Activated CD4-positive, alpha-beta memory T cell treated with anti-CD3 and anti-CD28 coated beads for 36 hours (primary cell): ENCODE results near the gene PCP4. TPM values are rescaled to one million over a fixed set of nuclear protein-coding genes. Genes with fewer than 3 reads are reported as not detected.

Experiments
- CTCF ChIA-PET: fragments of 350-600 bp; sonication (Branson Sonifier 250); formaldehyde crosslinking; loops from one replicate; lab custom pipeline; 2021; ENCODE audit warnings: antibody characterized with exemption, inconsistent platforms; lab: Charles Lee
- POLR2A ChIA-PET: fragments of 350-600 bp; sonication (Branson Sonifier 250); formaldehyde crosslinking; loops from one replicate; lab custom pipeline; 2021; ENCODE audit warnings: antibody characterized with exemption; lab: Charles Lee
- DNase-seq: peaks from one replicate; pipeline ENCODE4 v3.0.0-alpha.2; 2020
- H3K27ac Mint-ChIP-seq: one replicate; pipeline ENCODE4 v1.8.0; 2021; ENCODE audit warnings: mixed read lengths
- H3K27me3 Mint-ChIP-seq: one replicate; pipeline ENCODE4 v1.8.0; 2021; ENCODE audit warnings: mixed read lengths
- H3K36me3 Mint-ChIP-seq: one replicate; pipeline ENCODE4 v1.8.0; 2021; ENCODE audit warnings: mixed read lengths
- H3K4me1 Mint-ChIP-seq: one replicate; pipeline ENCODE4 v1.8.0; 2021; ENCODE audit warnings: low read depth, mixed read lengths
- H3K4me3 Mint-ChIP-seq: one replicate; pipeline ENCODE4 v1.8.0; 2021; ENCODE audit warnings: mild to moderate bottlenecking, mixed read lengths
- H3K9me3 Mint-ChIP-seq: one replicate; pipeline ENCODE4 v1.8.0; 2021; ENCODE audit warnings: mixed read lengths
- intact Hi-C: fragments of 100-400 bp; cut with micrococcal nuclease; formaldehyde crosslinking; loops from one replicate; pipeline ENCODE4 v1.15.1; 2023
- total RNA-seq, 2 experiments: library from RNA; stranded (reverse); gene quantifications; one replicate each; pipeline ENCODE4 v1.2.3, GENCODE V29; 2021

The PCP4 gene
- total RNA-seq, 2 experiments from 2014 or later, result not detected

GRCh38 chr21:39969691-39970364 lies 102.6 kb downstream of the PCP4 start:
- no peak for DNase-seq
- intact Hi-C loops, result no loop called here
- Mint-ChIP-seq H3K36me3 (no peaks in the 10 kb centered on the region), H3K27ac (no peak overlapping the region), H3K9me3 (peaks cover 12% of the 10 kb centered on the region), H3K4me1 (no peaks in the 10 kb centered on the region), H3K4me3 (no peak overlapping the region), H3K27me3 (no peaks in the 10 kb centered on the region)
- ChIA-PET POLR2A (no interaction called here), CTCF (no interaction called here)

- intact Hi-C loops, result no loop called here
- Mint-ChIP-seq H3K27me3 (peaks cover 5% of the 10 kb centered on the region), H3K27ac (no peak overlapping the region), H3K9me3 (peaks cover 7% of the 10 kb centered on the region), H3K36me3 (no peaks in the 10 kb centered on the region), H3K4me3 (no peak overlapping the region), H3K4me1 (no peaks in the 10 kb centered on the region)
- CTCF ChIA-PET, result no interaction called here
- no peak for DNase-seq
- POLR2A ChIA-PET, result no interaction called here
Observed at GRCh38 chr21:39971956-39972355, 104.7 kb downstream of the PCP4 start.

GRCh38 chr21:39972471-39972870 lies 105.2 kb downstream of the PCP4 start:
- H3K4me3 Mint-ChIP-seq, result no peak overlapping the region
- ChIA-PET CTCF (no interaction called here), POLR2A (no interaction called here)
- no peaks in the 10 kb centered on the region for H3K4me1 Mint-ChIP-seq
- DNase-seq, result no peak
- no peaks in the 10 kb centered on the region for H3K36me3 Mint-ChIP-seq
- peaks cover 5% of the 10 kb centered on the region for H3K27me3 Mint-ChIP-seq
- peaks cover 7% of the 10 kb centered on the region for H3K9me3 Mint-ChIP-seq
- no peak overlapping the region for H3K27ac Mint-ChIP-seq
- intact Hi-C loops, result no loop called here

GRCh38 chr21:39972976-39973770 lies 105.9 kb downstream of the PCP4 start:
- H3K9me3 Mint-ChIP-seq, result peaks cover 9% of the 10 kb centered on the region
- H3K27me3 Mint-ChIP-seq, result peaks cover 5% of the 10 kb centered on the region
- H3K4me3 Mint-ChIP-seq, result no peak overlapping the region
- H3K4me1 Mint-ChIP-seq, result no peaks in the 10 kb centered on the region
- CTCF ChIA-PET, result no interaction called here
- intact Hi-C loops, result no loop called here
- no peak for DNase-seq
- no peaks in the 10 kb centered on the region for H3K36me3 Mint-ChIP-seq
- POLR2A ChIA-PET, result no interaction called here
- H3K27ac Mint-ChIP-seq, result no peak overlapping the region

GRCh38 chr21:39976800-39977199 lies 109.6 kb downstream of the PCP4 start:
- intact Hi-C loops, result no loop called here
- Mint-ChIP-seq H3K4me1 (no peaks in the 10 kb centered on the region), H3K27me3 (peaks cover 5% of the 10 kb centered on the region), H3K4me3 (no peak overlapping the region), H3K27ac (no peak overlapping the region), H3K36me3 (no peaks in the 10 kb centered on the region), H3K9me3 (peaks cover 4% of the 10 kb centered on the region)
- ChIA-PET POLR2A (no interaction called here), CTCF (no interaction called here)
- DNase-seq, result no peak

Other genes with a start within 250 kb of the PCP4 start
- not detected for gene IGSF5, start 122.3 kb upstream of the PCP4 start, total RNA-seq